SK-N-SH treated with all-trans-retinoic acid at 6 μM for 48 hours (cell line): ENCODE results near the gene FBXL22.

ENCODE experiments used
- ARNTL ChIP-seq: fragments of 450-650 bp; formaldehyde crosslinking; IDR thresholded peaks from 2 replicates; pipeline ENCODE4 v1.5.0; 2020; ENCODE audit warnings: low read depth, mild to moderate bottlenecking, moderate library complexity, borderline replicate concordance
- GLIS3 ChIP-seq: fragments of 250-450 bp; sonication (Bioruptor Pico); IDR thresholded peaks from 2 replicates; pipeline ENCODE4 v1.5.0; 2020; ENCODE audit warnings: mild to moderate bottlenecking, moderate library complexity
- PPARA ChIP-seq: fragments of 250-450 bp; sonication (Bioruptor Pico); IDR thresholded peaks from 2 replicates; pipeline ENCODE4 v1.5.0; 2020; ENCODE audit warnings: mild to moderate bottlenecking, borderline replicate concordance
- ZFP3 ChIP-seq: fragments of 250-450 bp; sonication (Bioruptor Pico); IDR thresholded peaks from 2 replicates; pipeline ENCODE4 v1.5.0; 2020; ENCODE audit warnings: mild to moderate bottlenecking, moderate library complexity
- ZNF70 ChIP-seq: fragments of 450-650 bp; formaldehyde crosslinking; IDR thresholded peaks from 2 replicates; pipeline ENCODE4 v1.5.0; 2020; ENCODE audit warnings: mild to moderate bottlenecking, moderate library complexity
- ZNF8 ChIP-seq: fragments of 450-650 bp; formaldehyde crosslinking; IDR thresholded peaks from 2 replicates; pipeline ENCODE4 v1.5.0; 2020; ENCODE audit warnings: mild to moderate bottlenecking, moderate library complexity
- TF ChIP-seq, protein P1 (sequence below): fragments of 250-450 bp; sonication (Bioruptor Pico); IDR thresholded peaks from 2 replicates; pipeline ENCODE4 v1.5.0; 2020; ENCODE audit warnings: mild to moderate bottlenecking, moderate library complexity
- TF ChIP-seq, protein P2 (sequence below): fragments of 250-450 bp; sonication (Bioruptor Pico); IDR thresholded peaks from 2 replicates; pipeline ENCODE4 v1.8.0; 2020; ENCODE audit warnings: mild to moderate bottlenecking, moderate library complexity, borderline replicate concordance

DNA sequence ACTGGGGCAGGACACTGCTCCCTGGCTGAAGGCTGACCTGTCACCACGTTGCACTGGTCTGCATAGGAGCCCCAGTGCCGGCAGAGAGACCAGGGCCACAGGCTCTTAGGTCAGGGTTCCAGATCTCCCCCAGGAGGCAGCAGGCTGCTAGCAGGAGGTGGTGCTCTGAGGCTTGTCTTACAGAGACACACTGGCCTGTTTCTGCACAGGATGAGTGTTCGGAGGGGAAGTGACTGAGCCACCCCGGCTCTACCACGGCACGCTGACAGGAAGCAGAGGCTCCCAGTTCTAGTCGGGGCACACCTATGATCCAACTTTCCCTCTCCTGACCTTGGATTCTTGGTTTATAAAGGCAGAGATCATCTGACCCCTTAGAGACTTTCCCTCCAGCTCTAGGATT lies 8.6 kb downstream of the FBXL22 start:
- no peak for TF ChIP-seq ZNF70
- TF ChIP-seq PPARA (CRISPR knock-in tag): no peak
- TF ChIP-seq, protein P1, sequence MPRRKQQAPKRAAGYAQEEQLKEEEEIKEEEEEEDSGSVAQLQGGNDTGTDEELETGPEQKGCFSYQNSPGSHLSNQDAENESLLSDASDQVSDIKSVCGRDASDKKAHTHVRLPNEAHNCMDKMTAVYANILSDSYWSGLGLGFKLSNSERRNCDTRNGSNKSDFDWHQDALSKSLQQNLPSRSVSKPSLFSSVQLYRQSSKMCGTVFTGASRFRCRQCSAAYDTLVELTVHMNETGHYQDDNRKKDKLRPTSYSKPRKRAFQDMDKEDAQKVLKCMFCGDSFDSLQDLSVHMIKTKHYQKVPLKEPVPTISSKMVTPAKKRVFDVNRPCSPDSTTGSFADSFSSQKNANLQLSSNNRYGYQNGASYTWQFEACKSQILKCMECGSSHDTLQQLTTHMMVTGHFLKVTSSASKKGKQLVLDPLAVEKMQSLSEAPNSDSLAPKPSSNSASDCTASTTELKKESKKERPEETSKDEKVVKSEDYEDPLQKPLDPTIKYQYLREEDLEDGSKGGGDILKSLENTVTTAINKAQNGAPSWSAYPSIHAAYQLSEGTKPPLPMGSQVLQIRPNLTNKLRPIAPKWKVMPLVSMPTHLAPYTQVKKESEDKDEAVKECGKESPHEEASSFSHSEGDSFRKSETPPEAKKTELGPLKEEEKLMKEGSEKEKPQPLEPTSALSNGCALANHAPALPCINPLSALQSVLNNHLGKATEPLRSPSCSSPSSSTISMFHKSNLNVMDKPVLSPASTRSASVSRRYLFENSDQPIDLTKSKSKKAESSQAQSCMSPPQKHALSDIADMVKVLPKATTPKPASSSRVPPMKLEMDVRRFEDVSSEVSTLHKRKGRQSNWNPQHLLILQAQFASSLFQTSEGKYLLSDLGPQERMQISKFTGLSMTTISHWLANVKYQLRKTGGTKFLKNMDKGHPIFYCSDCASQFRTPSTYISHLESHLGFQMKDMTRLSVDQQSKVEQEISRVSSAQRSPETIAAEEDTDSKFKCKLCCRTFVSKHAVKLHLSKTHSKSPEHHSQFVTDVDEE (CRISPR knock-in tag): no peak
- no peak for TF ChIP-seq ZNF8 (CRISPR knock-in tag)
- TF ChIP-seq, protein P2, sequence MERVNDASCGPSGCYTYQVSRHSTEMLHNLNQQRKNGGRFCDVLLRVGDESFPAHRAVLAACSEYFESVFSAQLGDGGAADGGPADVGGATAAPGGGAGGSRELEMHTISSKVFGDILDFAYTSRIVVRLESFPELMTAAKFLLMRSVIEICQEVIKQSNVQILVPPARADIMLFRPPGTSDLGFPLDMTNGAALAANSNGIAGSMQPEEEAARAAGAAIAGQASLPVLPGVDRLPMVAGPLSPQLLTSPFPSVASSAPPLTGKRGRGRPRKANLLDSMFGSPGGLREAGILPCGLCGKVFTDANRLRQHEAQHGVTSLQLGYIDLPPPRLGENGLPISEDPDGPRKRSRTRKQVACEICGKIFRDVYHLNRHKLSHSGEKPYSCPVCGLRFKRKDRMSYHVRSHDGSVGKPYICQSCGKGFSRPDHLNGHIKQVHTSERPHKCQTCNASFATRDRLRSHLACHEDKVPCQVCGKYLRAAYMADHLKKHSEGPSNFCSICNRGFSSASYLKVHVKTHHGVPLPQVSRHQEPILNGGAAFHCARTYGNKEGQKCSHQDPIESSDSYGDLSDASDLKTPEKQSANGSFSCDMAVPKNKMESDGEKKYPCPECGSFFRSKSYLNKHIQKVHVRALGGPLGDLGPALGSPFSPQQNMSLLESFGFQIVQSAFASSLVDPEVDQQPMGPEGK: no peak
- no peak for TF ChIP-seq ZFP3 (CRISPR knock-in tag)
- TF ChIP-seq ARNTL (CRISPR knock-in tag): no peak
- TF ChIP-seq GLIS3 (CRISPR knock-in tag): no peak
